Activated T-helper 1 cell treated with anti-CD3 and anti-CD28 coated beads, Interleukin-12 subunit alpha, Interleukin-12 subunit beta, Interleukin-2, Interleukin-4 antibody, amounts not matched to agents 30 ng/mL and 10 ng/mL and 1 ng/mL, durations not matched to agents 14 hours and 24 hours and 36 hours (primary cell): Measurements from ENCODE around the gene GPC5. TPM values are rescaled to one million over a fixed set of nuclear protein-coding genes. Genes with fewer than 3 reads are reported as not detected.
"Not testable (repeated sequence)": the region's sequence is repeated elsewhere in the genome, so short reads cannot be mapped to it uniquely, and the experiment has no call there.

Experiments
- DNase-seq: peaks from one replicate; pipeline ENCODE4 v3.0.0; 2021; ENCODE audit warnings: low spot score
- H3K27ac Mint-ChIP-seq: one replicate; pipeline ENCODE4 v1.8.0; 2021; ENCODE audit warnings: mild to moderate bottlenecking, mixed read lengths
- H3K27me3 Mint-ChIP-seq: one replicate; pipeline ENCODE4 v1.8.0; 2022; ENCODE audit warnings: mild to moderate bottlenecking, moderate library complexity, mixed read lengths; ENCODE audit not compliant: insufficient read depth
- H3K36me3 Mint-ChIP-seq: one replicate; pipeline ENCODE4 v1.8.0; 2021; ENCODE audit warnings: low read depth, mixed read lengths
- H3K4me1 Mint-ChIP-seq: one replicate; pipeline ENCODE4 v1.8.0; 2021; ENCODE audit warnings: low read depth, mixed read lengths
- H3K4me3 Mint-ChIP-seq: one replicate; pipeline ENCODE4 v1.8.0; 2021; ENCODE audit warnings: mild to moderate bottlenecking, moderate library complexity, mixed read lengths
- H3K9me3 Mint-ChIP-seq: one replicate; pipeline ENCODE4 v1.8.0; 2021; ENCODE audit warnings: mixed read lengths
- intact Hi-C: fragments of 100-400 bp; cut with micrococcal nuclease; formaldehyde crosslinking; loops from one replicate; pipeline ENCODE4 v1.15.1; 2024
- total RNA-seq: library from RNA; stranded (reverse); gene quantifications from 2 replicates; pipeline ENCODE4 v1.2.3, GENCODE V29; 2022

The GPC5 gene
- total RNA-seq = 0.22 TPM in 1 of 2 replicates, not detected in the other

DNA sequence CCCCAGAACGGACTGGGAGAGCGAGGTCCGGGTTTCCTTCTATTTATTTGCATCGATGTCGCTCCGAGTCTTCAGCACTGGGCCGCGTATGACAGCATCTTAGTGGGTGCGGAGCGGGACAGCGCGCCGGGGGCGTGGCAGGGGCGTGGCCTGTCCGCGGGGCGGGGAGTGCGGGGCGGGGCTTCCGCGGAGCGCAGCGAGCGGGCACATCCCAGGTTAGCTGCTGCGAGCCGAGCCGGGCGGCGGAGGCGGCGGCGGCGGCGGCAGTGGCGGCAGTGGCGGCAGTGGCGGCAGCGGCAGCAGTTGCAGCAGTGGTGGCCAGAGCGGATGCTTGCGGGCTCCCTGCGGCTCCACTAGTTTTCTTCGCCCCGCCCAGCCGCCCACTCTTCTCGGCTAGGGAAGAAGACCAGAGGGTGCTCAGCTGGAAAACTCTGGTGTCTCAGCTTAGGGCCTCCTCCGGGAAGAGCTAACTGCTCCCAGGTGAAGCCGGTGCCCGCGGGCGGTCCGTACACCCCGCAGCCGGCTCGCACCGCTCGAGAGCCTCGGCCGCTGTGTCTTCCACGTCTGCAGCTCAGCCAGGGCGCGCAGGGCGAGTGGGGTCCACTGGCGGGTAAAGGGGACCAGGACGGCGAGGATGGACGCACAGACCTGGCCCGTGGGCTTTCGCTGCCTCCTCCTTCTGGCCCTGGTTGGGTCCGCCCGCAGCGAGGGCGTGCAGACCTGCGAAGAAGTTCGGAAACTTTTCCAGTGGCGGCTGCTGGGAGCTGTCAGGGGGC lies at the start of gene GPC5:
GPC5 (plus strand) TSS at position 209 of the 776 bp plus-strand sequence.
- Mint-ChIP-seq H3K27me3 (peaks cover 63% of the 10 kb centered on the region), H3K36me3 (no peaks in the 10 kb centered on the region), H3K4me3 (peak within 1 kb of the TSS; percentile 76), H3K4me1 (peaks cover 15% of the 10 kb centered on the region), H3K9me3 (no peaks in the 10 kb centered on the region), H3K27ac (no peak within 1 kb of the TSS)
- intact Hi-C loops = loop anchor here (1.0 to 2.0 kb wide), 3 partner anchors 24 to 85 kb away; partner anchors contain the start of gene MIR17HG
- DNase-seq = peak; percentile 79

DNA sequence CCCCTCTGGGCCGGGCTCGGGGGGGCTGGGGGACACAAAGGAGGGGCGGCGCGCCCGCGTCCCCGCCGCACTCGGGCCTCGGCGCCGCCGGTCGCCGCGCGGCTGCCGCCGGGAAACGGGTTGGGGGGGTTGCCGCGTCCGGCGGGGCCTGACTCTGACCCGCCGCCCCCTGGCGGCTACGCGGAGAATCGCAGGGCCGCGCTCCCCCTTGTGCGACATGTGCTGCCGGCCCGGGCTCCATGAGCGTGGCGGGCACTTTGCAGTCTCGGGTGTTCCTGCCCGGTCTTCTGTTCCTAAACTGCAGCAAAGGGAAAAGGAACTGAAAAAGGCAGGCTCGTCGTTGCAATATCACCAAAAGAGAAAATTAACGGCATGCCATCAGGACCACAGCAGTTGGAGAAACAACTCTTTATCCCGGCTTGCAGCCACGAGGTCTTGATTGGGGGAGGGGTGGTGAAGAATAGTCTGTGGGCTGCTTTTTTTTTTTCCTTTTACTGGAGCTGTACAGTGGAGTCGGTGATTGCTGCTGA lies 49.5 kb upstream of the GPC5 start:
- peak overlapping the region; percentile 98 for H3K27ac Mint-ChIP-seq
- intact Hi-C loops = loop anchor here (1.0 kb wide), 2 partner anchors 8 to 36 kb away; no protein-coding TSS in a partner anchor
- H3K9me3 Mint-ChIP-seq = no peaks in the 10 kb centered on the region
- H3K27me3 Mint-ChIP-seq = no peaks in the 10 kb centered on the region
- H3K4me1 Mint-ChIP-seq = peaks cover 53% of the 10 kb centered on the region
- peak; percentile 91 for DNase-seq
- peak overlapping the region; percentile 99 for H3K4me3 Mint-ChIP-seq
- H3K36me3 Mint-ChIP-seq = peaks cover 43% of the 10 kb centered on the region

DNA sequence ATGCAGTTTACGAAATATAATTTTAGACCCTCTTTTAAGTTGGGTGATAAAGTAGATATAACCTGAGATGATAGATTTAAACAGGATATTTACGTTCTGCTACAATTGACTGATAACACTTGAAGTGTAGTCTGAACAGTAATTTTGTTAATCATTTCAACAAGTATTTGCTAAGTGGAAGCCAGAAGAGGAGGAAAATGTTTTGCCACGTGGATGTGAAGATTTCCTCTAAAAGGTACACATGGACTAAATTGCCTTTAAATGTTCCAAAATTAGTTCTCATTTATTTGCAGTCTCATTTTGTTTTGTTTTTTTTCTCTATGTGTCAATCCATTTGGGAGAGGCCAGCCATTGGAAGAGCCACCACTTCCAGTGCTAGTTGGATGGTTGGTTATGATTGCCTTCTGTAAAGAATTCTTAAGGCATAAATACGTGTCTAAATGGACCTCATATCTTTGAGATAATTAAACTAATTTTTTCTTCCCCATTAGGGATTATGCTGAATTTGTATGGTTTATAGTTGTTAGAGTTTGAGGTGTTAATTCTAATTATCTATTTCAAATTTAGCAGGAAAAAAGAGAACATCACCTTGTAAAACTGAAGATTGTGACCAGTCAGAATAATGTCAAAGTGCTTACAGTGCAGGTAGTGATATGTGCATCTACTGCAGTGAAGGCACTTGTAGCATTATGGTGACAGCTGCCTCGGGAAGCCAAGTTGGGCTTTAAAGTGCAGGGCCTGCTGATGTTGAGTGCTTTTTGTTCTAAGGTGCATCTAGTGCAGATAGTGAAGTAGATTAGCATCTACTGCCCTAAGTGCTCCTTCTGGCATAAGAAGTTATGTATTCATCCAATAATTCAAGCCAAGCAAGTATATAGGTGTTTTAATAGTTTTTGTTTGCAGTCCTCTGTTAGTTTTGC lies 48.2 kb upstream of the GPC5 start:
- H3K4me1 Mint-ChIP-seq = peaks cover 55% of the 10 kb centered on the region
- no peaks in the 10 kb centered on the region for H3K9me3 Mint-ChIP-seq
- peak overlapping the region; percentile 98 for H3K27ac Mint-ChIP-seq
- intact Hi-C loops = loop anchor here (1.0 kb wide), 2 partner anchors 7 to 37 kb away; no protein-coding TSS in a partner anchor
- peaks cover 55% of the 10 kb centered on the region for H3K36me3 Mint-ChIP-seq
- peak overlapping the region; percentile 99 for H3K4me3 Mint-ChIP-seq
- DNase-seq = no peak
- no peaks in the 10 kb centered on the region for H3K27me3 Mint-ChIP-seq

DNA sequence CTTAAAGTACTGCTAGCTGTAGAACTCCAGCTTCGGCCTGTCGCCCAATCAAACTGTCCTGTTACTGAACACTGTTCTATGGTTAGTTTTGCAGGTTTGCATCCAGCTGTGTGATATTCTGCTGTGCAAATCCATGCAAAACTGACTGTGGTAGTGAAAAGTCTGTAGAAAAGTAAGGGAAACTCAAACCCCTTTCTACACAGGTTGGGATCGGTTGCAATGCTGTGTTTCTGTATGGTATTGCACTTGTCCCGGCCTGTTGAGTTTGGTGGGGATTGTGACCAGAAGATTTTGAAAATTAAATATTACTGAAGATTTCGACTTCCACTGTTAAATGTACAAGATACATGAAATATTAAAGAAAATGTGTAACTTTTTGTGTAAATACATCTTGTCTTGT lies 47.3 kb upstream of the GPC5 start:
- H3K36me3 Mint-ChIP-seq = peaks cover 64% of the 10 kb centered on the region
- peak overlapping the region; percentile 52 for H3K27ac Mint-ChIP-seq
- H3K27me3 Mint-ChIP-seq = no peaks in the 10 kb centered on the region
- intact Hi-C loops = no loop called here
- H3K4me3 Mint-ChIP-seq = peak overlapping the region; percentile 99
- no peak for DNase-seq
- peaks cover 55% of the 10 kb centered on the region for H3K4me1 Mint-ChIP-seq
- no peaks in the 10 kb centered on the region for H3K9me3 Mint-ChIP-seq

GRCh38 chr13:91351980-91352379 lies 46.4 kb upstream of the GPC5 start:
- Mint-ChIP-seq H3K4me3 (peak overlapping the region; percentile 99), H3K27me3 (no peaks in the 10 kb centered on the region), H3K9me3 (no peaks in the 10 kb centered on the region), H3K4me1 (peaks cover 61% of the 10 kb centered on the region), H3K27ac (no peak overlapping the region), H3K36me3 (peaks cover 72% of the 10 kb centered on the region)
- no peak for DNase-seq
- intact Hi-C loops = no loop called here

GRCh38 chr13:91352891-91353290 lies 45.5 kb upstream of the GPC5 start:
- Mint-ChIP-seq H3K4me3 (peak overlapping the region; percentile 66), H3K4me1 (peaks cover 68% of the 10 kb centered on the region), H3K36me3 (peaks cover 81% of the 10 kb centered on the region)
- H3K27ac Mint-ChIP-seq, H3K9me3 Mint-ChIP-seq, intact Hi-C loops, H3K27me3 Mint-ChIP-seq, DNase-seq: not testable (repeated sequence)

DNA sequence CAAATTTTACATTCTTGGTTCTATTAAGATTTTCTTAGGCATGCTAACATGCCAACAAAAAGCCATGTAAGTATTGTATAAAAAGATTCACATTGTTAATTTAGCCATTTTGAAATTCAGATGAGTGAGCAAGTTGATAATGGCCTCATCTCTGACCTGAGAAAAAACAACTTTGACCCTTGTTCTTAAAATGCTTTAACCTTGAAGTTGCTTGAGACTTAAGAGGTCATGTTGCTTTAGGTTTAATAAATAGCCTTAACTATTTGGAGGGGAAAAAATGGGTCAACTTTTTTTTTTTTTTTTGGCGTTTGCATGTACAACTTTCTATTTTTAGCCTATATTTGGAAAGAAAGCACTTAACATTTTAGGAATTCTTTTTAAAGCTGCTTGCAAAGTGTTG lies 44.9 kb upstream of the GPC5 start:
- no peak for DNase-seq
- no peaks in the 10 kb centered on the region for H3K27me3 Mint-ChIP-seq
- H3K27ac Mint-ChIP-seq = no peak overlapping the region
- peak overlapping the region; percentile 66 for H3K4me3 Mint-ChIP-seq
- peaks cover 87% of the 10 kb centered on the region for H3K36me3 Mint-ChIP-seq
- no peaks in the 10 kb centered on the region for H3K9me3 Mint-ChIP-seq
- intact Hi-C loops = no loop called here
- peaks cover 72% of the 10 kb centered on the region for H3K4me1 Mint-ChIP-seq

DNA sequence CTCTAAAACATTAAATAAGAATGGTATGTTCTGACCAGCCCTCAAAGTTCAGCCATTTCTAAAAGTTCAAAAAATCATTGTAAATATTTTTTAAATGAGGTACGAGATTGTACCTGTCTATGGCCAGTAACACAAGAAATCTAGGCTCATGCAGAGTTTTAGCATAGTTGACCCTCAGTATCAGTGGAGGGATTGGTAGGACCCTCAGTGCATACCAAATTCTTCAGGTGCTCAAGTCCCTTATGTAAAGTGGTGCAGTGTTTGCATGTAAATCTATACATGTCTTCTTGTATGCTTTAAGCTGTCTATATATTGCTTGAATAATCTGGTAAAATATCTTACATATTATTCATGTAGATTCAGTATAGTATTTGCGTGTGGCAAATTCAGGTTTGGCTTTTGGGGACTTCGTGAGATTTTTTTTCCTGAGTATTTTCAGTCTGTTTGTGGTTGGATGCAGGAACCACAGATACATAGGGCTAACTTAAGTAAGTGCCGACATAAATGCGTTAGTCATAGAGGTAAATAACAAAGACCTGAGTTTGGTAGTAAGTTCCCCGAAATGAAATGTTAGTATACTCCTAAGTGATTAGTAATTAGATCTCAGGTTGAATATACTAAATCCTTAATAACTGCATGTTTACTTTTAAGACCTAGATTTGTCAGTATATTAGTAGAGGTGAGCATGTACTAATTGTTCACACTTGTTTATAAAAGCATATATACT lies 43.2 kb upstream of the GPC5 start:
- intact Hi-C loops = loop anchor here (2.0 kb wide), 1 partner anchor 14 kb away; no protein-coding TSS in a partner anchor
- H3K4me1 Mint-ChIP-seq = peaks cover 67% of the 10 kb centered on the region
- no peak overlapping the region for H3K27ac Mint-ChIP-seq
- no peak for DNase-seq
- no peaks in the 10 kb centered on the region for H3K27me3 Mint-ChIP-seq
- H3K36me3 Mint-ChIP-seq = peaks cover 79% of the 10 kb centered on the region
- no peaks in the 10 kb centered on the region for H3K9me3 Mint-ChIP-seq
- H3K4me3 Mint-ChIP-seq = no peak overlapping the region

DNA sequence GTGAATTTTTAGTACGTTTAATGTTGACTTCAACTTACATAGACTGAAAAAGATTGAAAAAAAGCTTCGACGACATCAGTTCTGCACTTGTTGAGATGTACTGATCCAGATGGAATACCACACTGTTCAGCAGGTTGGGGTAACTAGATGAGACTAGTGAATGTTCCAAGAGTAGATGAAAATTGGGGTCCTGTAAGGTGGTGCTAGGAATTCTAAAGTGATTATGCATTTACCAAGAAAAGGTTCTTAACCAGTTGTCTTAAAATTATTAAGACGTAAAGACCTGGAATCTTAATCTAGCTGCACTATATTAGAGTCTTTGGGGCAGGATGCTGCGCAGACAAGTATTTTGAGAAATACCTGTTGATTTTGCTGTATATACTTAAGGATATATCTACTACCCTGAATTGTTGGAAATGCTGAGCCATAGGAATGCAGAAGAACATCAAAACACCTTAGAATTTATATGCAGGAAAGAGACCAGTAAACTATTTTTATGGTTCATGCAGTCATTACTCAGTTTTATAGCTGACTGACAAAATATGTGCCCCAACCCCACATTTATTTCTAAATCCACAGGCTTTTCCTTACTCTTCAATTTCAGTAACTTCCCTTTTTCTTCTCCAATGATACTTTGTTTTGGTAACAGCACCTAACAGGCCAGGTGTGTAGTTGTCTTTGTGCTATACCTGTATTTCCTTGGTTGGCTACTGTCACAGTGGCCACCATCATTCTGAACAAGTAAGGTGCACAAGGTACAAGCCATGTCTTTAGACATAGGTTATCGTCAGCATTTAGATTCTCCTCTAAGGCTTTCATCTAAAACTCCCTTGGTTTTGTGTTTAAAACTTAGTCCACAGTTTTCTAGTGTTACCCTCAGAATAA lies 42.4 kb upstream of the GPC5 start:
- Mint-ChIP-seq H3K27me3 (no peaks in the 10 kb centered on the region), H3K27ac (no peak overlapping the region), H3K4me3 (no peak overlapping the region), H3K4me1 (peaks cover 59% of the 10 kb centered on the region), H3K36me3 (peaks cover 76% of the 10 kb centered on the region), H3K9me3 (no peaks in the 10 kb centered on the region)
- intact Hi-C loops = loop anchor here (2.0 kb wide), 1 partner anchor 13 kb away; no protein-coding TSS in a partner anchor
- no peak for DNase-seq

DNA sequence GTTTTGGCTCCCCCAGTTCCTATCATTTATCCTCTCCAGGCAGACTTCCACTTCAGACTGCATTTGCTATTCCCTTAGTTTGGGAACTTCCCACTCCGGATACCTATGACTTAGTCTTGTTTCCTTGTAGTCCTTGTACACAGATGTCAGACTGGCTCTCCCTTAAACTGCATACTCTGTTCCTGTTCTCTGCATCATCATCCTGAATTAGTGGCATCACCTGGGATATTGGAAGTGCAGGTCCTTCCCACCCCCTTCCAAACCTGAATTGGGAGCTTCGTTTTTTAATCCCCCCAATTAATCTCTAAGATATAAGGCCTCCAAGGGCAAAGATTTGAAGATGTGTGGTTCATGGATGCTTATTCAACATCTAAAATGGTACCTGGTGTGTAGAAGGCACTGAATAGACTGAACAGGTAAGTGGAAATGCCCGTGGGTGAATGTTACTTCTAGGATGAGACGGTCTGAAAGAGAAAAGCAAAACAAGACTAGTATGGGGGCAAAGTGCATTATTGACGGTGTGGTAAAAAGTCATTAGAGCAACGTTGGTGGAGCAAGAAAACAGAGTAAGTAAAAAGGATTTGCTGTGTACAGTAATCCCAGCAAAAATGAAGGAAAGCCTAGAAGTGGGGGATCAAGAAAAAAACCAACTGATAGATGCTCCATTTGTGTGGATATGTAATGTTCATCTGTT lies 41.4 kb upstream of the GPC5 start:
- Mint-ChIP-seq H3K4me3 (no peak overlapping the region), H3K27ac (peak overlapping the region; percentile 35), H3K27me3 (no peaks in the 10 kb centered on the region), H3K36me3 (peaks cover 70% of the 10 kb centered on the region), H3K4me1 (peaks cover 54% of the 10 kb centered on the region), H3K9me3 (no peaks in the 10 kb centered on the region)
- no peak for DNase-seq
- intact Hi-C loops = loop anchor here (1.0 kb wide), 2 partner anchors 8 kb away; no protein-coding TSS in a partner anchor
